GM23338 (cell line): ENCODE measurements around the gene OR52I2. TPM values are rescaled to one million over a fixed set of nuclear protein-coding genes. Genes with fewer than 3 reads are reported as not detected.

Experiments used
- ETS1 ChIP-seq: IDR thresholded peaks from 2 replicates; pipeline ENCODE4 v1.6.1; 2016; ENCODE audit warnings: antibody characterized with exemption
- EZH2 ChIP-seq: fragments of 200-600 bp; sonication (generic); IDR thresholded peaks from one replicate; pipeline ENCODE4 v1.8.0; 2017; ENCODE audit warnings: antibody characterized with exemption, mild to moderate bottlenecking, low read depth; ENCODE audit not compliant: unreplicated experiment
- EZH2phosphoT487 ChIP-seq: fragments of 200-600 bp; sonication (generic); IDR thresholded peaks from one replicate; pipeline ENCODE4 v1.8.1; 2018; ENCODE audit warnings: antibody characterized with exemption; ENCODE audit not compliant: unreplicated experiment
- NANOG ChIP-seq: IDR thresholded peaks from 2 replicates; pipeline ENCODE4 v1.6.1; 2016; ENCODE audit warnings: antibody characterized with exemption, borderline replicate concordance
- POLR2AphosphoS5 ChIP-seq: IDR thresholded peaks from 2 replicates; pipeline ENCODE4 v1.6.1; 2016; ENCODE audit warnings: antibody characterized with exemption, low read depth
- REST ChIP-seq: IDR thresholded peaks from one replicate; pipeline ENCODE4 v1.6.1; 2018; ENCODE audit warnings: antibody characterized with exemption; ENCODE audit not compliant: unreplicated experiment
- STAT1 ChIP-seq: IDR thresholded peaks from one replicate; pipeline ENCODE4 v1.6.1; 2016; ENCODE audit warnings: antibody characterized with exemption; ENCODE audit not compliant: unreplicated experiment
- ZNF114 ChIP-seq: fragments of 250-450 bp; sonication (Bioruptor Pico); IDR thresholded peaks from 2 replicates; pipeline ENCODE4 v1.5.0; 2020; ENCODE audit warnings: mild to moderate bottlenecking, moderate library complexity
- ZNF331 ChIP-seq: fragments of 250-450 bp; sonication (Bioruptor Pico); IDR thresholded peaks from 2 replicates; pipeline ENCODE4 v1.5.0; 2020; ENCODE audit warnings: low read depth, mild to moderate bottlenecking, moderate library complexity
- ZNF462 ChIP-seq: fragments of 250-450 bp; sonication (Bioruptor Pico); IDR thresholded peaks from 2 replicates; pipeline ENCODE4 v1.5.0; 2020; ENCODE audit warnings: mild to moderate bottlenecking, moderate library complexity
- polyA plus RNA-seq: library from polyadenylated mRNA; unstranded; fragments of >200 nt; fragmentation: Nextera tagmentation; extraction: Ambion mirVana; gene quantifications from 2 replicates; pipeline ENCODE4 v1.2.1, GENCODE V29; 2016
- total RNA-seq: library from RNA; depleted of rRNA; stranded (reverse); fragments of >200 nt; shearing (Covaris generic); gene quantifications from 2 replicates; pipeline ENCODE4 v1.2.3, GENCODE V29; 2014

OR52I2 gene
- total and polyA plus RNA-seq, 2 experiments from 2014 or later, result 0.03 TPM; not detected in 1

- TF ChIP-seq ZNF462 (CRISPR knock-in tag), result no peak
- no peak for TF ChIP-seq EZH2
- TF ChIP-seq REST, result no peak
- TF ChIP-seq ZNF114 (CRISPR knock-in tag), result no peak
- TF ChIP-seq ZNF331 (CRISPR knock-in tag), result no peak
- TF ChIP-seq POLR2AphosphoS5, result no peak
- no peak for TF ChIP-seq NANOG
- no peak for TF ChIP-seq EZH2phosphoT487
- TF ChIP-seq STAT1, result no peak
- no peak for TF ChIP-seq ETS1
These were observed 16.2 kb upstream of the OR52I2 start (continued) for GRCh38 chr11:4565371-4565770.
